Kasumi-1 (cell line): Measurements from ENCODE around the gene ERCC2.
A peak's percentile ranks its signal among the peaks of the same experiment; 100 is the strongest.
"Not testable (repeated sequence)": the region's sequence is repeated elsewhere in the genome, so short reads cannot be mapped to it uniquely, and the experiment has no call there.

Experiments used
- DNase-seq, 2 experiments: peaks; one replicate each; lab custom pipeline; 2025; lab: John Stamatoyannopoulos, UW

The ERCC2 gene

GRCh38 chr19:45333609-45334303 lies 36.6 kb downstream of the ERCC2 start:
- DNase-seq = no peak

- no peak for DNase-seq
Observed at GRCh38 chr19:45331411-45331810, 39.0 kb downstream of the ERCC2 start.

- DNase-seq = no peak
Observed at GRCh38 chr19:45327404-45328143, 42.8 kb downstream of the ERCC2 start.

DNA sequence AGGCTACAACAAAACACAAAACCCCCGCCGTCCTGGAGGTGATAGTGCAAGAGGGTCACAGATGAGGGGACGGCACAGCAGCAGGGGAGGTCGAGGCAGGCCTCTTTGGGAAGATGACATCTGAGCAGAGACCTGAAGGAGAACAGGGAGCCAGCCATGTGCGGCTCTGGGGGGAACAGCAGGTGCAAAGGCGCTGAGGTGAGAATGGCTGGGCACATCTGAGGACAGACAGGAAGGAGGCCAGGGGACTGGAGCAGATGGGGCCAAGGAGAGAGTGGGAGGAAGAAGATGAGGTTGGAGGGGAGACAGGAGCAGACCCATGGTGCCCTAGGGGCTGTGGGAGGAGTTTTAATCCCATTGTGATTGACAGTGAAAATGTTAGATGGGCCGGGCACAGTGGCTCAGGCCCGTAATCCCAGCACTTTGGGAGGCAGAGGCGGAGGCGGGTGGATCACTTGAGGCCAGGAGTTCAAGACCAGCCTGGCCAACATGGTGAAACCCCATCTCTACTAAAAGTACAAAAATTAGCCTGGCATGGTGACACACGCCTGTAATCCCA lies 45.9 kb downstream of the ERCC2 start:
- no peak for DNase-seq

GRCh38 chr19:45323671-45324081 lies 46.7 kb downstream of the ERCC2 start:
- DNase-seq = no peak

DNA sequence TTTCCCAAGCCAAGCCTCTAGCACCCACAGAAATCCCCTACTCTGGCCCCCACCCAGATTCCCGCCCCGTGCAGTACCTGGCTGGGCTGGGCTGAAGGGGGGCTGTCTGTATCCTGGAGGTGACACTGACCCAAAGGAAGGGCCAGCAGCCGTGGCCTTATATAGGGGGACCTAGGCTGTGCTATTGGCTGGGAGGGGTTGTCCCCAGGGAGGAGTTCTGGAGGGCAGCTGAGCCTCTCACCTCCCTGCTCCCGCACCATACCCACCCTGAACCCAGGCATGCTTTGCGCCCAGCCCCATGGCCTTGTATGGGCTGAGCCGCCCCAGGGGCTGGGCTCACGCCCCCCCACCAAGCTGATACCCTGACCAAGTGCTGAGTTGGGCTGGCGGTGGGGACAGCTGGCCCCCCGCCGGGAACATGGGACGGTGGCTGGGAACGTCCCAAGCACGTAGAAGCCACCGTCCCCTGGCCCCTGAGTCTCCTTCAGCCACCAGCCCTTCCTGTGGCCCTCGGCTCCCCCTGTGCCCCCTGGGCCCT lies 47.6 kb downstream of the ERCC2 start, which contains the start of gene CKM:
Gene CKM, minus strand, starts transcription at position 132 of the 538 bp plus-strand sequence. CDS start 3,162 bp downstream, outside the sequence.
- no peak for DNase-seq

DNA sequence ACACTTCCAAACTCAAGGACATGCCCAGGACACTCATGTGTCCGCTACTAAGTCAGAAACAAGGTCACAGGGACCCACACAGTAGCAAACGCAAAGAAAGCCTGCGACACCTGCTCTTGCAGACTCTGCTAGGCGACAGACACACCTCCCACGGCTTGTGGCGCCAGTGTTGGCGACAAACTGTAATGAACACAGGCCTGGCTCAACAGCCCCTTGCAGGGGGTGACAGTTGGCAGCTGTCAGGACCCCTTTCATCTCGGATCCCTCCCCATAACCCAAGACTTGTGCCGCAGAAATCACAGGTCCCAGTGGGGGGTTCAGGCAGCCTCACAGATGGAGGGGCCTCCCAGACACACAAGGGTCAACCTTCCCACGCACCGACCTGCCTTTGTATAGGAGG lies 48.1 kb downstream of the ERCC2 start:
- no peak for DNase-seq

- no peak for DNase-seq
Observed at GRCh38 chr19:45321848-45322247, 48.5 kb downstream of the ERCC2 start.

DNA sequence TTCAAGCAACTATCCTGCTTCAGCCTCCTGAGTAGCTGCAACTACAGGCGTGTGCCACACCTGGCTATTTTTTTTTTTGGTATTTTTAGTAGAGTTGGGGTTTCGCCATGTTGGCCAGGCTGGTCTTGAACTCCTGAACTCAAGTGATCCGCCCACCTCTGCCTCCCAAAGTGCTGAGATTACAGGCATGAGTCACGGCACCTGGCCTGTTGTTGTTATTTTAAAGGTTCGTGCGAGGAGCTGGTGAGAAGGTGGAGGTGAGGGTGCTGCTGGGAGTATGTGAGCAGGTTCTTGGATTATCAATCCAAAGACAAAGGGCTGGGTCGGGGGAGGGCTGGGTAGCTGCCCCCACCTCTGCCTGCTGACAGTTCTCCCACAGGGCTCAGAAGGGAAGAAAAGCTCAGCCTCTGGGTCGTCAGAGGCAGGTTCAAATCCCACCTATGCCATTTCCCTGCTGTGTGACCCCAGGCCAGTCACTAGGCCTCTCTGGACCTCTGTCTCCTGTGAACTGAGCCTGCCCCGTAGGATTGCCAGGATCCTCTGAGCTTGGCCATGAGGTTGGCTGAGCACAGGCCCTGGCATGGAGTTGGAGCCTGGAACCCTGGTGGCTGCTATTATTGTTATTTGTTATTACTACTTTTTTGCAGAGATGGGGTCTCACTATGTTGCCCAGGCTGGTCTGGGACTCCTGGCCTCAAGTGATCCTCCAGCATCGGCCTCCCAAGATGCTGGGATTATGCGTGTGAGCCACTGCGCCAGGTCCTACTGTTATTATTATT lies 49.2 kb downstream of the ERCC2 start:
- no peak for DNase-seq

DNA sequence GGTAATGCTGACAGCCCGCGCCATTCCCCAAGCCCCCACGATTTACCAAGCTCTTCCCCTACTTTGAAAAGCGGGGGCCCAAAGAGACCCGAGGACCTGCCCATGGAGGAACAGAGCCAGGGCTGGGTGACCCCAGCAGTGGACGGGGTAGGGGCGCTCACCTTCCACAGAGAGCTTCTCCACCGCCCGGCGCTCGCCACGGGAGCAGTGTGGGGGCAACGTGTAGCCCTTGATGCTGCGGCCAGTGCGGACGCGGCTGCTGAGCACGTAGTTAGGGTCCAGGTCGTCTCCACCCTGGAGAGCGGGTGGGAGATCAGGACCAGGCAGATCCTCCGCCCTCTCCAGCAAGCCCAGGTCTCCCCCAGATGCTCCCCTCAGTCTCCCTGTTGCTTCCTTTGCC lies 55.1 kb downstream of the ERCC2 start:
- no peak for DNase-seq

- no peak for DNase-seq
Observed at GRCh38 chr19:45314708-45315245, 55.6 kb downstream of the ERCC2 start.

GRCh38 chr19:45312285-45312684 lies 58.1 kb downstream of the ERCC2 start:
- DNase-seq = not testable (repeated sequence)

DNA sequence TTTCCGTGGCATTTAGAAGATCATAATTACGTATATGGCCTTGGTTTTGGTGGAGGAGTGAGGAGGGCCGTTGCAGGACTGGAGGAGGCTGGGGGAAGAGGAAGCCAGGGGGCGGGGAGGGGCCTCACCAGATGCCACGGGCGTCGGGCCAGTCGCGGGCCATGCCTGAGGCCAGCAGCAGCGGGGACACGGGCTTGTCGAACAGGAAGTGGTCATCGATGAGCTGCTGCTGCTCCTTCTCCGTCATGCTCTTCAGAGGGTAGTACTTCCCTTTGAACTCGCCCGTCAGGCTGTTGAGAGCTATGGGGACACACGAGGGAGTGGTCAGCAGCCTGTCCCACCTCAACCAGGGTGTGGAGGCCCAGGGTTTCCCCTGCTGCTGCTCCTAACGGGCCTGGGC lies 58.8 kb downstream of the ERCC2 start:
- peak in 1 of 2 experiments; percentile 19 for DNase-seq

GRCh38 chr19:45309322-45309721 lies 61.1 kb downstream of the ERCC2 start:
- not testable (repeated sequence) for DNase-seq

DNA sequence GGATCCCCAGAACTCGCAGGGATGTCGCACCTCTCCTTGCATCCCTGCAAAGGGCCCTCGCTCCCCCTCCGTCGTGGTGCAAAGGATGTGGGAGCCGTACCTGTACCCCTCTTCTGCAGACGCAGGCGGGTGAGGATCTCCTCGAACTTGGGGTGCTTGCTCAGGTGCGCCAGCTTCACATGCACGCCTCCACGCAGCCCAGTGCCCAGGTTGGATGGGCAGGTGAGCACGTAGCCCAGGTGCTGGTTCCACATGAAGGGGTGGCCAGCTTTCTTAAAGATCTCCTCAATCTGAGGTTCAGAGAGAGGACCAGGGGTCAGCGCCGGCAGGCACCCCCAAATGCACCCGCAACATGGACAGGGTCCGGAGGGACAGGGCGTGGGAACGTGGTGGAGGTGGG lies 63.0 kb downstream of the ERCC2 start:
- DNase-seq = no peak

DNA sequence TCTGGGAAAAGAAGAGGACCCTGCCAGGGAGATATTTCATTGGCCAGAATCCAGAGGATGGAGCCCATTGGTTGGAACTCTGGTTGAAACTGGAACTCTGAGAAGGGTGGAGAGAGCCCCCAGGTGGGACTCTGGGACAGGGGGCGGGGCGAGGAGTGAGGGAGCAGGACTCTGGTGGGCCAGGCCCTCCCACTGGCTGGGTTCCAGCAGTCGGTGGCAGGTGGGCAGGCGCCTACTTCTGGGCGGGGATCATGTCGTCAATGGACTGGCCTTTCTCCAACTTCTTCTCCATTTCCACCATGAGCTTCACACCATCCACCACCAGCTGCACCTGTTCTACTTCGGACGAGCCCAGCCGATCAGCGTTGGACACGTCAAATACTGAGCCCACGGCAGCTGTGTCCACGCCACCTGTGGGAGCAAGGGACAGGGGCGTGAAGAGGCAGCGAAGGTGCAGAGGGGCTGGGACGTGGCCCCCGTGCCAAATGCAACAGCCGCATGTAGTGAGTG lies 63.8 kb downstream of the ERCC2 start:
- no peak for DNase-seq

- no peak for DNase-seq
Observed at GRCh38 chr19:45306040-45306439, 64.3 kb downstream of the ERCC2 start.

DNA sequence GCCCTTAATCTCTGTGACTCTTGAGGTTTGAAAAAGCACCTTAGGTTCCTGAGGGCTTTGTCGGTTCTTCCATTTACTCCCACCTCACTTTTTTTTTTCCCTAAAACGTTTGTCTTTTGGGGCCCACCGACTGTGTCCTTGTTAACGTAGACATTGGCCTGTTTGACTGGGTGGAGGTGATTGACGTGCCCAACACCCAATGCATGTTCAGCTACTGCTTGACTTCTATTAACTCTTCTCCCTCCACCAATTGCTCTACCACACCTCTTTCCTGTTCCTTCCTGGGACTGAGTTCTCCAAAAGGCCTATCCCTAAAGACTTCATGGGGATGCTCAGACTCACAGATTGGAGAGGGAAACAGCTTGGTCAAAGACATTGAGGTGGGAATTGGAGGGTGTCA lies 65.0 kb downstream of the ERCC2 start:
- DNase-seq = no peak

- DNase-seq = no peak
Observed at GRCh38 chr19:45305007-45305406, 65.4 kb downstream of the ERCC2 start.

GRCh38 chr19:45304141-45304926 lies 66.0 kb downstream of the ERCC2 start:
- DNase-seq = no peak
